DMS153 (cell line): ENCODE results near the gene TCF4.
A peak's percentile ranks its signal among the peaks of the same experiment; 100 is the strongest.

Experiments
- DNase-seq: peaks from one replicate; lab custom pipeline; 2025; lab: John Stamatoyannopoulos, UW

The TCF4 gene

GRCh38 chr18:55439056-55439455 is 148.9 kb downstream of the TCF4 start:
- DNase-seq, result no peak

DNA sequence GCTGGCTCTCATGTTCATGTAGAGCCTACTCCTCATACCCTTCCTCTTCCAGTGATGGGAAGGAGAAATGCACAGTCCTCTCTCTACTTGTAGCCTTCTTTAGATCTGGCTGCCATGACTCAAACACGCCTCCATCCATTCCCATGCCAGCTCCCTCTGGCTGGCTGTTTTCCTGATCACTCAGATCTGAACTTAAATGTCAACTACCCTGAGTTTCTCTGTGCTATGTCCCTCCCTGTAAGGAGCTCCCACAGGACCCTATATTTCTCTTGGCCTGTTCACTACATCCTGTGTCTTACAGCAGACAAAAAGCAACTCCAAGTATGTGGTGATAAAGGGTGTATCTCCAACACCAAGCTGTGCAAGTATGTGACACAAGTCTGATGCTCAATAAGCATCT is 152.4 kb downstream of the TCF4 start:
- DNase-seq, result no peak

DNA sequence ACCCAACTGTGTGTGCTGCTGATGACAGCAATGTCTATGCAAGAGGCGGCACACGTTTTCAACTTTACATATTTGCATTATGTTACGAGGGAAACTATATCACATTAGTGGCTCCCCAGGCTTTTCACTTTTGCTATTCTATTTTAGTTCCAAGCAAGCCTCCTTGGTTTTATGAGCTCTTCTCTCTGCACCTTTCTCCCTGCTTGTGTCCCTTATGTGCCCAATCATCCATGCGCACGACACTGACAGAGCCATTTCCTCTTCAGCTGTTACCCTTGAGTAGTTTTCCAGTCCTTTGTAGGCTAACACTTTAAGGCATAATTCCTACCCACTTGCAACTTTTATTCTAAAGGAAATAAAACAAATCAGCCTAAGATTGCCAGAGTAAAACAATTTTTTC is 154.3 kb downstream of the TCF4 start:
- DNase-seq, result no peak

- no peak for DNase-seq
Observed at GRCh38 chr18:55433140-55433539, 154.9 kb downstream of the TCF4 start.

- DNase-seq, result no peak
Observed at GRCh38 chr18:55432307-55433040, 155.5 kb downstream of the TCF4 start.

GRCh38 chr18:55430026-55430425 is 158.0 kb downstream of the TCF4 start:
- no peak for DNase-seq

DNA sequence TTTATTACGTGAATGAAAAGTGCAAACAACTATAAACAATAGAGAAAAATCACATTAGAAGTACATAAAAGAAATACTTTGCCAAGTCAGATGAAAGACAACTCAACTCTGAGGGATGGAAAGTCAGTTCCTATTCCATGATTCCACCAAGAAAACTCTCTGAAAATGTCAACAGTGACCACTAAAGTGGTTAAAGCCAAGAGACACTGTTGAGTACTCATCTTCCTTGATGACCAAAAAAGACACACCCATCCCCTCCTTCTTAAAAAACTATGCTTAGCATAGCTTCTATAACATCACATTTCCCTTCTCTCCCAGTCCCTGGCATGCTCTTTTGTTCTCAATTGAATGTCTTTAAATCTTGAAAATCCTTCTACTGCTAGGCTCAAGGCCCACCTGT is 160.0 kb downstream of the TCF4 start:
- DNase-seq, result no peak

DNA sequence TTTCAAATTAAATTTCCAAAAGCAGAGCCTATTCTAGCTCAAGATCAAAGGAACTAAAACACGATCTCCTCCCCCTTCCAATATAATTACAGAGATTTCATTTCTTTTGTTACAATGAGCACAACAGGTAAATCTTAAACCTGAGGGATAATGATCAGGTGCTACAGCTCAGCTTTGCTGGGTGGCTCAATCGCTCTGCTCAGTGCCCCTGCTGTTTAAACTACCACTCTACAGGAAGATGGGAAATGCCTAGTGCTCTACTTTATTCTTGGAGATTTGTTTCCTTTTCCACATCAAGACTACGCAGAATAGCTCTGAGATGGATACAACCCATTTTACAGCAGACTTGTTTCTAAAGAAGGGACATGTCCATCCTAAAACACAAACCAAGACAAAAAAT is 162.3 kb downstream of the TCF4 start:
- no peak for DNase-seq

GRCh38 chr18:55422456-55423180 is 165.4 kb downstream of the TCF4 start:
- DNase-seq, result no peak

- DNase-seq, result no peak
Observed at GRCh38 chr18:55421615-55422419, 166.2 kb downstream of the TCF4 start.

GRCh38 chr18:55421308-55421614 is 166.7 kb downstream of the TCF4 start:
- DNase-seq, result no peak

- DNase-seq, result no peak
Observed at GRCh38 chr18:55420665-55421307, 167.2 kb downstream of the TCF4 start.

DNA sequence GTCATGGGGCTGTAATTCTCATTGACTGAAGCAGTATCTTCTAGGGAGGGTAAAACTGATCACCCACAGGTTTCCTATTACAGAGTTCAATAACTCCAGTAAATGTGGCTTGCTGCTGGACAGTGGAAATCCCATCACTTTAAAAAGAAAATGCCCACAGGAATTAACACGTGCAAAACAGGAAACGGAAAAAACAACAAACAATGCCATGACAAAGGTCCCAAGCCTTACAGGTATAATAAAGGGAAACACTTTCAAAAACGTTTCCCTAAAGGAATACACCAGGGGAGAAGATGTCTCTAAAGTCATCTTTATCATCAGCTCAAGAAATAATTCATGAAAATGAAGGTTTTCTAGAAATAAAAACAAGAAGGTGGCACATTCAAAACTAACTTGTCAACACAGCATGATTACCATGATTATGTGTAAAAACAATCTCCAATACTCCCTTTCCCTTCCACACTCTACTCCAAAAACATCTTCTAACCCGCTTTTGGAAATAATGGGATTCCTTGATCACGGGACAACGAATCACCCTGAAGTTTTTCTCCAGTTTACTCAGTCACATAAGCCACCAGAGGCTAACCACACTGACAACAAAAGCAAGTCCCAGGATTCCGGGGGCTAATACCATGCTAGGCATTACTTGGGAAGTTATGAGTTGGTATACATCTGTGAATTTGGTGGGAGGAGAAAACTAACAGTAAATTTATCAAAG is 167.9 kb downstream of the TCF4 start:
- DNase-seq, result no peak

DNA sequence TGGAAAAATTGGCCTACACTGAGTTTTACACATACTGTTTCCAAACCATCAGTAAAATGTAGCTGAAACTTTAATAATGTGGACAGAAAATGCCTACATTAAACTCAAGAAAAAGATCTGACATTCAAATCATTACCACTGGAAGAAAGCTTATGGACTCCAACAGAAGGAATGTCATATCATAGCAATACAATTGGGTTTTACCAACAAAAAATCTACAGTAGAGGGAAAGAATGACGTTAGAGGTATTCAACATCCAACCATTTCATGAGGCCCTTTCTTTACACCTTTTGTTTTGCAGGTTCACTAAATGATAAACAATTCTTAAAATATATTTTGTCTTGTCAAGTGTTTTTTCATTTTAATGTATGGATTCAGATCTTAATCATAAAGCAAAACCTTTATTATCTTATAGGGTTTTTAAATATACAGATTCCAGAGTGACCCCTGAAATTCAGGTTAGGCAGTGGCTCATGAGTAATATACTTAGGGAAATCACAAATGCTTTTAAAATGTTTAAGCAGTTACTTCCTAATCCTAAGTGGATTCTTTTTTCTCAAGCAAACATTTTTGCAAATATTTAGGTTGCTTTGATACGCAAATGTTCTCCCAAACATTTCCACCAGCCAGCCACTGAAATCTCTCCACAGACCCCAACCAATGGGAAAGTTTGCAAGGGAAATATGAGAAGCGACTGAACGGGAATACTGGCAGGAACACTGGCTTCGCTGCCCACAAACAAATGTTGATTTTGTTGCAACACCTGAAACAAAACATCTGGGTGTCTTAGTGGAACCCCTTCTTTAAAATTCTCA is 168.7 kb downstream of the TCF4 start:
- no peak for DNase-seq

- no peak for DNase-seq
Observed at GRCh38 chr18:55418439-55418838, 169.6 kb downstream of the TCF4 start.

DNA sequence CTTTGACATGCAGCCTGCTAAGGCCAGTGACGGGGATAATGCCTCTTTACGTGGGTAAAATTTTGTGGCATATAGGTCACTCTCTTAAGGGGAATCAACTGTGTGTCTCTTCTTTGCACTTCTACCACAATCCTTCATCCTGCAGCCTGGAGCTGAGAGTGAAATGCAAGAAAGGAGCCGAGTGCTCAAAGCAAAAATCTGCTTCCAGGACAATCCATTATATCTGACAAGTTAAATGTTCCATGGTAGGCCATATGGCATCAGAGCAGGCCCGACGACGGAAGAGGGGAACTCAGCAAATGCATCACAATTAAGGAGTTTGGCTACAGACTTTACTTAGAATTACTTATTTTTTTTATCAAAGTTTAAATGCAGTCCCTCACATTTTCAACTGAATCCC is 171.2 kb downstream of the TCF4 start:
- DNase-seq, result no peak

DNA sequence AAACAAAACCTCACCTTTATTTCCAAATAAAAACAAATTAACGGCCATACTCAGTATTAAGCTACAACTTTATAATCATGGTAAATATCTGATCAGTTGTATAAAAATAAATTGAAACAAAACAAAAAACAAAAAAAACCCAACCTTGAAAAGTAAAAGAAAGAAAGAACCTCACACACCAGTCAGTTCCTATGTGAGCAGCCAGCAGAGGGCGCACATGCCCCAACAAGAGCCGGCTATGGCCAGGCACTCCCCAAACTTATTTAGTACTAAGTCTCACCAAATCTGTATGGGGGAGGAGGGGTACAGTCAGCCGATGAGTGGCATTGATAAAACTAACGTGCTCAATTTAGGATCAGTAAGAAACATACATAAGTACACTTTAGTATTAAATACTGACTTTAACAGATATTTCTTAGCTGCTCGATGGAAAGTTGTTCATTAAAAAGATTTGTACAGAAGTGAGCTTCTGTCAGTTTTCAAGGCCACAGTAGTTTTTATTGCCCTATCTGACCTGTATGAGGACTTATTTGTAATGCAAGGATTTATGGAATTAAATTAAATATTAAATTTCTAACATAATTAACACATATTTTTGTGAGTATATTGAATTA is 172.6 kb downstream of the TCF4 start:
- peak; percentile 34 for DNase-seq

GRCh38 chr18:55414475-55414874 is 173.5 kb downstream of the TCF4 start:
- DNase-seq, result no peak

- DNase-seq, result no peak
Observed at GRCh38 chr18:55413474-55413873, 174.5 kb downstream of the TCF4 start.

GRCh38 chr18:55407774-55408535 is 180.0 kb downstream of the TCF4 start:
- DNase-seq, result no peak
